DOHH2 (cell line): Measurements from ENCODE around the gene ZNRD2.

Experiments
- CTCF ChIP-seq: fragments of 200-600 bp; sonication (generic); IDR thresholded peaks from one replicate; pipeline ENCODE4 v1.5.1; 2014; ENCODE audit warnings: antibody characterized with exemption, mild to moderate bottlenecking, low read depth, low read length; ENCODE audit not compliant: poor library complexity, severe bottlenecking
- EZH2phosphoT487 ChIP-seq: fragments of 200-600 bp; sonication (generic); IDR thresholded peaks from 2 replicates; pipeline ENCODE4 v1.6.1; 2017; ENCODE audit warnings: borderline replicate concordance, mild to moderate bottlenecking, antibody characterized with exemption, low read length, moderate library complexity, mixed read lengths

DNA sequence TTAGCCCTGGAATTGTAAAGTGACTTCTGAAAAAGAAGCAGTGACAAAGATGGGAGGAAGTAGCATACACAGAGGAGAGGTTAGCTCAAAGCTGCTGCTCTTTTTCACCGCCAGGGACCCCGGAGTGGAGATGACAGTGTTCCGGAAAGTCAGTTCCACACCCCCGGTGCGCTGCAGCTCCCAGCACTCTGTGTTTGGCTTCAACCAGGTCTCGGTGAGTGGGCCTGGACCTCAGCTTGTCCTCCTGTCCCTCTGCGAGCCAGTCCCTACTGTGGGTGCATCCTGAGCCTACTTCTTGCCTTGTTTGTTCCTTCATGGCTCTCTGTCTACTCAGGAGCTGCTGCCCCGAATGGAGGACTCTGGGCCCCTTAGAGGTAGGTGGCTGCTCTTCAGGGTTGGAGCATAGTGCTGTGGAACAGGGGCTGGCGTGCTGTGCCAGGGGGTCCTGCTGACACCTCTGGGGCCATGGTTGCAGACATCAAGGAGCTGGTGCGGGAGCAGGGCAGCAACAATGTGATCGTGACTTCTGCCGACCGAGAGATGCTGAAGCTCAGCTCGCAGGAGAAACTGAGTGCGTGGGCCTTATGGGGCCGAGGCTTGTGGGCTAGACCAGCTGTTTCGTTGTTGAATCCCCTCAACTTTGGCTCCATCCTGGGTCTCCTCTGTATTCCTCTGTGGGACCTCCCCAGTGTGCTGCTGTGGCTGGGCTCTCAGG, 47.0 kb downstream of the ZNRD2 start:
- TF ChIP-seq CTCF: no peak
- no peak for TF ChIP-seq EZH2phosphoT487
